ENCODE data around the gene STXBP5L.
"Not testable (repeated sequence)": the region's sequence is repeated elsewhere in the genome, so short reads cannot be mapped to it uniquely, and the experiment has no call there.

Gene STXBP5L

GRCh38 chr3:121018917-121019321, 110.9 kb downstream of the STXBP5L start:
- DNase-seq (ENCODE audit: low spot score), result no peak

- no peak for DNase-seq (ENCODE audit: low spot score)
Measured at GRCh38 chr3:121063628-121064027, 155.6 kb downstream of the STXBP5L start.

GRCh38 chr3:121064121-121064520, 156.1 kb downstream of the STXBP5L start:
- no peak for DNase-seq (ENCODE audit: low spot score)

GRCh38 chr3:121072133-121072532, 164.1 kb downstream of the STXBP5L start:
- DNase-seq (ENCODE audit: low spot score), result no peak

- no peak for DNase-seq (ENCODE audit: low spot score)
Measured at GRCh38 chr3:121073011-121073410, 165.0 kb downstream of the STXBP5L start.

- DNase-seq (ENCODE audit: low spot score), result no peak
Measured at GRCh38 chr3:121075191-121075590, 167.2 kb downstream of the STXBP5L start.

- DNase-seq (ENCODE audit: low spot score), result not testable (repeated sequence)
Measured at GRCh38 chr3:121078378-121079101, 170.5 kb downstream of the STXBP5L start.

- DNase-seq (ENCODE audit: low spot score), result no peak
Measured at GRCh38 chr3:121096953-121097352, 188.9 kb downstream of the STXBP5L start.

GRCh38 chr3:121111086-121111485, 203.1 kb downstream of the STXBP5L start:
- not testable (repeated sequence) for DNase-seq (ENCODE audit: low spot score)

- DNase-seq (ENCODE audit: low spot score), result no peak
Measured at GRCh38 chr3:121111914-121112612, 204.1 kb downstream of the STXBP5L start.

- no peak for DNase-seq (ENCODE audit: low spot score)
Measured at GRCh38 chr3:121126033-121126706, 218.2 kb downstream of the STXBP5L start.

- DNase-seq (ENCODE audit: low spot score), result no peak
Measured at GRCh38 chr3:121126707-121127035, 218.7 kb downstream of the STXBP5L start.

GRCh38 chr3:121152573-121152972, 244.6 kb downstream of the STXBP5L start:
- no peak for DNase-seq (ENCODE audit: low spot score)

GRCh38 chr3:121153851-121154250, 245.8 kb downstream of the STXBP5L start:
- DNase-seq (ENCODE audit: low spot score), result no peak

GRCh38 chr3:121155028-121155427, 247.0 kb downstream of the STXBP5L start:
- no peak for DNase-seq (ENCODE audit: low spot score)

- DNase-seq (ENCODE audit: low spot score), result no peak
Measured at GRCh38 chr3:121165397-121165837, 257.4 kb downstream of the STXBP5L start.

- DNase-seq (ENCODE audit: low spot score), result no peak
Measured at GRCh38 chr3:121167374-121168139, 259.6 kb downstream of the STXBP5L start.

- DNase-seq (ENCODE audit: low spot score), result no peak
Measured at GRCh38 chr3:121175083-121175482, 267.1 kb downstream of the STXBP5L start.

GRCh38 chr3:121190626-121191025, 282.6 kb downstream of the STXBP5L start:
- DNase-seq (ENCODE audit: low spot score), result not testable (repeated sequence)

- no peak for DNase-seq (ENCODE audit: low spot score)
Measured at GRCh38 chr3:121202573-121202972, 294.6 kb downstream of the STXBP5L start.

GRCh38 chr3:121223116-121223515, 315.1 kb downstream of the STXBP5L start:
- no peak for DNase-seq (ENCODE audit: low spot score)

- DNase-seq (ENCODE audit: low spot score), result no peak
Measured at GRCh38 chr3:121228971-121229370, 321.0 kb downstream of the STXBP5L start.
